ENCODE data around the gene SLC41A2.

- no peak for TF ChIP-seq CTCF (IDR thresholded peaks at IDR 0.05)
- TF ChIP-seq POLR2A (IDR thresholded peaks at IDR 0.05) = no peak
Observed at GRCh38 chr12:104960464-104960863, 2.4 kb upstream of the SLC41A2 start.
